NB4 (cell line): ENCODE data around the gene NSG1.

Experiments
- DNase-seq: peaks from one replicate; pipeline ENCODE4 v3.0.0; 2010; ENCODE audit warnings: low read depth
- H3K4me3 ChIP-seq: one replicate; pipeline ENCODE4 v1.5.1; 2011; ENCODE audit warnings: mild to moderate bottlenecking, low read depth, low read length, moderate library complexity
- MYC ChIP-seq: IDR thresholded peaks from 2 replicates; pipeline ENCODE4 v1.6.1; 2011; ENCODE audit warnings: low read depth, low read length
- POLR2A ChIP-seq: IDR thresholded peaks from 2 replicates; pipeline ENCODE4 v1.6.1; 2011; ENCODE audit warnings: mild to moderate bottlenecking; ENCODE audit not compliant: insufficient read length; ENCODE audit errors: extremely low read depth
- TF ChIP-seq, protein P1 (sequence below): IDR thresholded peaks from one replicate; pipeline ENCODE4 v1.5.1; 2012; ENCODE audit warnings: low read depth, low read length
- TF ChIP-seq, protein P2 (sequence below): IDR thresholded peaks from 2 replicates; pipeline ENCODE4 v1.6.1; 2011; ENCODE audit warnings: low read depth, low read length

NSG1 gene

DNA sequence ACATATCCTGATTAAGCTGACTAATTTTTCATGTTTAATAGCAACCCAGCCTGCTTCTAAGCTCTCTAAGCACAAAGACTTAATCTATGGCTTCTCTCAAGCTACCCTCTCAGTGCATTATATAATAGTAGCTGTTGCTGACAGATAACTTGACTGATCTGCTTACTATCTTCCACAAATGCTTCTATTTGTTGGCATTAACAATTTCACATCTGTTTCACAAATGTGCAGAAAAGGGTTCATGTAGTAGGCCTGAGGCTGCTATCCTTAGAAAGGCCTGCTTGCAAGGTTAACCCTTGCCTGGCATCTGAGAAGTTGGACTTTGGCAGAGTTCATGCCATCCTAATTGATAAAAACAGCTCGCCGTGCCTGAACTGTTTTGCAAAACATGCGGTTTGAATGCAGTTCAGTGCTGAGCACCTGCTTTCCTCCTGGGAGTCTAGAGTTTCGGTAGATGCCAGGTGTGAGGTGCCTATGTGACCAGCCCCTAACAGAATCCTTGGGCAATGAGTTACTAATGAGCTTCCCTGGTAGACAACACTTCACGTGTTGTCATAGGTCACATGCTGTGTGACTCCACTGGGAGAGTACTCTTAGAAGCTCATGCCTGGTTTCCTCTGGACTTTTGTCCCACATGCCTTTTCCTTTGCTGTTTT, 68.4 kb downstream of the NSG1 start:
- TF ChIP-seq, protein P1, sequence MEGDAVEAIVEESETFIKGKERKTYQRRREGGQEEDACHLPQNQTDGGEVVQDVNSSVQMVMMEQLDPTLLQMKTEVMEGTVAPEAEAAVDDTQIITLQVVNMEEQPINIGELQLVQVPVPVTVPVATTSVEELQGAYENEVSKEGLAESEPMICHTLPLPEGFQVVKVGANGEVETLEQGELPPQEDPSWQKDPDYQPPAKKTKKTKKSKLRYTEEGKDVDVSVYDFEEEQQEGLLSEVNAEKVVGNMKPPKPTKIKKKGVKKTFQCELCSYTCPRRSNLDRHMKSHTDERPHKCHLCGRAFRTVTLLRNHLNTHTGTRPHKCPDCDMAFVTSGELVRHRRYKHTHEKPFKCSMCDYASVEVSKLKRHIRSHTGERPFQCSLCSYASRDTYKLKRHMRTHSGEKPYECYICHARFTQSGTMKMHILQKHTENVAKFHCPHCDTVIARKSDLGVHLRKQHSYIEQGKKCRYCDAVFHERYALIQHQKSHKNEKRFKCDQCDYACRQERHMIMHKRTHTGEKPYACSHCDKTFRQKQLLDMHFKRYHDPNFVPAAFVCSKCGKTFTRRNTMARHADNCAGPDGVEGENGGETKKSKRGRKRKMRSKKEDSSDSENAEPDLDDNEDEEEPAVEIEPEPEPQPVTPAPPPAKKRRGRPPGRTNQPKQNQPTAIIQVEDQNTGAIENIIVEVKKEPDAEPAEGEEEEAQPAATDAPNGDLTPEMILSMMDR: no peak
- TF ChIP-seq, protein P2, sequence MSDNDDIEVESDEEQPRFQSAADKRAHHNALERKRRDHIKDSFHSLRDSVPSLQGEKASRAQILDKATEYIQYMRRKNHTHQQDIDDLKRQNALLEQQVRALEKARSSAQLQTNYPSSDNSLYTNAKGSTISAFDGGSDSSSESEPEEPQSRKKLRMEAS: no peak
- no peak for TF ChIP-seq MYC
- no peak for TF ChIP-seq POLR2A
- H3K4me3 ChIP-seq: no peak overlapping the region
- no peak for DNase-seq

DNA sequence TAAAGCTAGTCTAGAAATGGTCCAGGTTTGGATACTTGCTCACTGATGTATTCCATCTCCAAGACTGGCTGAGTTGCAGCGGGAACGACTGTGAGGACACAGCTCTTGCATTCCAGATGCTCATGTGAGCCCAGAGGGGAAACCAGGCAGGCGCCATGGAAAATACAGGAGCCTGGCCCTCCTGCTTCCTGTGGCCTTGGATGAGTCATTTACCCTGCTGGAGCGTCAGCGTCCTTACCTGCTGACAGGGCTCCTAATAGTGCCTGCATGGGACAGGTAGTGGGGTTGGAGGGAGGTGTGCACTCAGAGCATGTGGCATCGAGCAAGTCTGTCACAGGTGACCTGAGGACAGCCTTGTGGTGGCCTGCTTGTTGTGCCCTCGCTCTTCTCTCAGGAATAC, 69.4 kb downstream of the NSG1 start:
- no peak for DNase-seq
- H3K4me3 ChIP-seq: no peak overlapping the region
- TF ChIP-seq POLR2A (no peak), MYC (no peak)

DNA sequence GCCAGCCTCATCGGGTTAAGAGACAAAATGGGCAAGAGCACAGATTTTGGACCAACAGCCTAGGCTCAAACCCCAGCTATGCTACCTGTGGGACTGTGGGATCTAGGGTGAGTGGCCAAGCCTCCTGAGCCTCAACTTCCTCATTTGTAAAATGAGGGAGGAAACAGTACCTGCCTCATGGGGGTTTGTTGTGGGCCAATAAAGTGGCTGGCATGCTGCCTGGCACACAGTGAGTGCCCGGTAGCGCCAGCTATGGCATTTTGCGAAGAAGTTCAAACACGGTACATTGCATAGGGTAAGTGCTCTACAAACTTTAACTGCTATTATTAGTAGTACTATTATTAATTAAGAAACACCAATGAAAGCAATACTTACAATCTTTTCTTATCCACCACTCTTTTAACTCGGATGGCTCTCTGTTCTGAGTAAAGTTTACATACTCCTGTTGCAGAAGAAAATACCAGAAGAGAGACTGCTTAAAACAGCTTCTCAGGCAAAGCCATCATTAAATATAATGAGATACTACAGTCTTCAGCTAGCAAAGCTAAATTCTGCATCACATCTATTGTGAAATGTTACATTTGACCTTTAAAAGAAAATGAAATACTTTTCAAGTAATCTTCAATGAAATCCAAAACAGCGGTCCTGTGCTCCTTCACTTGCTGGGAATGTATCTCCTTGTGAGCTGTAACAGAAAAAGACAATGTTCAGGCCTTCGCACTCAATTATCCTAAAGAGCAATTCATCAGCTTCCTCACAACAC, 70.1 kb downstream of the NSG1 start:
- no peak for TF ChIP-seq POLR2A
- no peak for DNase-seq
- no peak overlapping the region for H3K4me3 ChIP-seq

DNA sequence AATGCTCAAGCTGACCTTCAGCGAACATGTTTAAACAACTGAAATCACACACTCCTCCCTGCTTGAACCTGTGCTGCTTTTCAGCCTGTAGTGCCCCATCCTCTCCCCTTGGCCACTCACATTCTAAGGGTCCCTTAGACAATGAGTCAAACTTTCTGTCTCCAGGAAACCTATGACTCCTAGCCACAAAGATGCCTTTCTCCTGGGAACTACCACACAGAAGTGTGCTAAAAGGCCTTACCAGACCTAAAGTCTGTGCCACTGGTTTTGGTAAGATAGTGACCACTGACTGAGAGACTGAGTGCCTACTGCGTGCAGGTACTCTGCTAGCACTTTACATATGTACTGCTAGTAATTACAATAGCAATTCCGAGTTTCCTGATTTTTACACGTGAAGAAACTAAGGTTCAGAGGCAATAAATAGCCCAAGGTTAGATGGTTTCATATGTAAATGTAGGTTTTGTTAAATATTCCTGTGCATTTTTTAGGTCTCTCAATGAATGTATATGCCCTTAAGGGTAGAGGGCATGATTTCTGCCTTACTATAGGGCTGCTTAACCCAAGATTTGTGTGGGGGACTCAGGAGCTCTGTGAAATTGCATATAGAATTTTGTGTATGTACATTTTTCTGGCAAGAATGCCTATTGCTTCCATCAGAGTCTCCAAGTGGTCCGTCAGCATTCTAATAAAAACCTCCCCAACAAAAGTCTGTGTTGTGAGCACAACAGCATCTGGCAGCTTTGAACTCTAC, 71.1 kb downstream of the NSG1 start:
- H3K4me3 ChIP-seq: no peak overlapping the region
- DNase-seq: no peak
- TF ChIP-seq, protein P1: no peak
- no peak for TF ChIP-seq POLR2A
- no peak for TF ChIP-seq MYC
- TF ChIP-seq, protein P2: no peak

DNA sequence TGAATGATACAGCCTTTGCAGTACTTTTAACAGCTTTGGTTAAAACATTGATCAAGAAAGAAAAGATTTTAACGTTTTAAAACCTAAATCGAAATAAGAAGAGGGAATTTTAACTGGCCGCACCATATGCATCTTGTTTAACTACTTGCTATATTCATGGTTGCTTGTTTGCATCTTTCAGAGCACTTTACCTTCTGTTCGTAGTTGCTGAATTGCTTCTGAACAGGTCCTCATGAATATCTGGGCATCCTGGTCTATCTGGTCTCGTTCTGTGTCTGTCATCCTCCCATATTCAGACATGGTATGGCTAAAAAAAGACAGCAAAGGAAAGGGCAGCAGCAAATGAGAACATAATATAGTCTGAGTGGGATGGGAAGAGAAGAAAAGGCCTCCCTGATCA, 72.3 kb downstream of the NSG1 start:
- H3K4me3 ChIP-seq: no peak overlapping the region
- DNase-seq: no peak
- TF ChIP-seq, protein P2: no peak
- TF ChIP-seq, protein P1: no peak
- TF ChIP-seq MYC (no peak), POLR2A (no peak)

DNA sequence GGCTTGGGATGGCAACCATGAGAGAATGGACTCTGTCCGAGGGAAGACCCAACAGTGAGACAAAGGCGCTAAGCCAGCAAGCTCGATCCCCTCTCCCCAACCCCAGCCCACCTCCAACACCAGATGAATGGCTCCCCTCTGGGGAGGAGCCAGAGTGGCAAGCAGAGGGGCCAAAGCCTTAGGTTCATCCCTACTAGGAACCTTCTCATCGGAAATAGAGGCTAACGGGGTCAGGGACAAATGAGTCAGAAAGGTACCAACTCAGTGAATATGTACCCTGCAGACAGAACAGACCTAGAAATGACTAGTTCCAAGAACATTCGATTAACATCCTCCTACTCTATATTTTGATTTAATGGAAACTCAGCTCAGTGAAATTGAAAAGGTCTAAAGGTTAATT, 73.9 kb downstream of the NSG1 start:
- no peak overlapping the region for H3K4me3 ChIP-seq
- TF ChIP-seq, protein P2: no peak
- TF ChIP-seq, protein P1: no peak
- TF ChIP-seq POLR2A (no peak), MYC (no peak)
- no peak for DNase-seq
